ENCODE measurements around the gene OR3A3.
"Not testable (repeated sequence)": the region's sequence is repeated elsewhere in the genome, so short reads cannot be mapped to it uniquely, and the experiment has no call there.

Gene OR3A3

GRCh38 chr17:3433741-3434140, 22.6 kb downstream of the OR3A3 start, which contains the start of gene OR1E2:
OR1E2 (minus strand) TSS chr17:3433841; CDS start chr17:3433841, 0 bp downstream.
- no peak for DNase-seq (ENCODE audit: low read depth, low spot score)
- H3K4me3 ChIP-seq (ENCODE audit: low read depth, low read length) = no peak within 1 kb of the TSS
- TF ChIP-seq CTCF (IDR thresholded peaks at IDR 0.05; ENCODE audit: low read depth, low read length) = no peak
- in situ Hi-C loops (cut with HindIII; ENCODE audit: low sequenced_read_pairs) = no loop called here

GRCh38 chr17:3438368-3438767, 27.2 kb downstream of the OR3A3 start:
- no peak for DNase-seq (ENCODE audit: low read depth, low spot score)
- in situ Hi-C loops (cut with HindIII; ENCODE audit: low sequenced_read_pairs) = no loop called here
- no peak for TF ChIP-seq CTCF (IDR thresholded peaks at IDR 0.05; ENCODE audit: low read depth, low read length)
- no peak overlapping the region for H3K4me3 ChIP-seq (ENCODE audit: low read depth, low read length)

- in situ Hi-C loops (cut with HindIII; ENCODE audit: low sequenced_read_pairs) = no loop called here
- TF ChIP-seq CTCF (IDR thresholded peaks at IDR 0.05; ENCODE audit: low read depth, low read length) = no peak
- DNase-seq (ENCODE audit: low read depth, low spot score) = no peak
- H3K4me3 ChIP-seq (ENCODE audit: low read depth, low read length) = no peak overlapping the region
These were observed 29.3 kb downstream of the OR3A3 start for GRCh38 chr17:3440451-3440850.

- no peak overlapping the region for H3K4me3 ChIP-seq (ENCODE audit: low read depth, low read length)
- in situ Hi-C loops (cut with HindIII; ENCODE audit: low sequenced_read_pairs) = no loop called here
- DNase-seq (ENCODE audit: low read depth, low spot score) = no peak
- no peak for TF ChIP-seq CTCF (IDR thresholded peaks at IDR 0.05; ENCODE audit: low read depth, low read length)
These were observed 36.5 kb downstream of the OR3A3 start for GRCh38 chr17:3447625-3448024.

- H3K4me3 ChIP-seq (ENCODE audit: low read depth, low read length) = no peak overlapping the region
- no peak for TF ChIP-seq CTCF (IDR thresholded peaks at IDR 0.05; ENCODE audit: low read depth, low read length)
- no peak for DNase-seq (ENCODE audit: low read depth, low spot score)
- in situ Hi-C loops (cut with HindIII; ENCODE audit: low sequenced_read_pairs) = no loop called here
These were observed 37.0 kb downstream of the OR3A3 start for GRCh38 chr17:3448059-3448665.

- in situ Hi-C loops (cut with HindIII; ENCODE audit: low sequenced_read_pairs); H3K4me3 ChIP-seq (ENCODE audit: low read depth, low read length); DNase-seq (ENCODE audit: low read depth, low spot score): not testable (repeated sequence)
These were observed 55.2 kb downstream of the OR3A3 start for GRCh38 chr17:3466355-3466754.

- TF ChIP-seq CTCF (IDR thresholded peaks at IDR 0.05; ENCODE audit: low read depth, low read length) = no peak
- no peak for DNase-seq (ENCODE audit: low read depth, low spot score)
- in situ Hi-C loops (cut with HindIII; ENCODE audit: low sequenced_read_pairs) = no loop called here
- H3K4me3 ChIP-seq (ENCODE audit: low read depth, low read length) = no peak overlapping the region
These were observed 58.4 kb downstream of the OR3A3 start for GRCh38 chr17:3469529-3469928.

Data from astrocyte of the spinal cord (primary cell).